GM18858 (cell line): ENCODE results near the gene CHN2.

Source experiments
- ATAC-seq: cut with Tn5 transposase; IDR thresholded peaks from one replicate; pipeline ENCODE4 v1.9.1; 2021; ENCODE audit not compliant: unreplicated experiment

The CHN2 gene

GRCh38 chr7:29282819-29283414 lies 88.3 kb downstream of the CHN2 start:
- ATAC-seq, result no peak

GRCh38 chr7:29284696-29285443 lies 90.3 kb downstream of the CHN2 start:
- no peak for ATAC-seq

- peak; percentile 78 for ATAC-seq
Measured at GRCh38 chr7:29285444-29285793, 90.8 kb downstream of the CHN2 start.

- ATAC-seq, result no peak
Measured at GRCh38 chr7:29285861-29286260, 91.3 kb downstream of the CHN2 start.

GRCh38 chr7:29287366-29287765 lies 92.8 kb downstream of the CHN2 start:
- ATAC-seq, result no peak

- ATAC-seq, result no peak
Measured at GRCh38 chr7:29288181-29289091, 93.9 kb downstream of the CHN2 start.

GRCh38 chr7:29289156-29290021 lies 94.8 kb downstream of the CHN2 start:
- peak; percentile 59 for ATAC-seq

GRCh38 chr7:29290829-29291228 lies 96.3 kb downstream of the CHN2 start:
- ATAC-seq, result no peak

- ATAC-seq, result no peak
Measured at GRCh38 chr7:29291723-29292618, 97.4 kb downstream of the CHN2 start.

- ATAC-seq, result no peak
Measured at GRCh38 chr7:29292886-29293658, 98.5 kb downstream of the CHN2 start.

GRCh38 chr7:29296421-29296820 lies 101.8 kb downstream of the CHN2 start:
- no peak for ATAC-seq

GRCh38 chr7:29297194-29297890 lies 102.8 kb downstream of the CHN2 start:
- no peak for ATAC-seq

GRCh38 chr7:29299086-29299485 lies 104.5 kb downstream of the CHN2 start:
- ATAC-seq, result no peak

- no peak for ATAC-seq
Measured at GRCh38 chr7:29300026-29300480, 105.5 kb downstream of the CHN2 start.

- no peak for ATAC-seq
Measured at GRCh38 chr7:29300649-29301048, 106.1 kb downstream of the CHN2 start.

GRCh38 chr7:29302666-29303395 lies 108.3 kb downstream of the CHN2 start:
- no peak for ATAC-seq

GRCh38 chr7:29304756-29305155 lies 110.2 kb downstream of the CHN2 start:
- no peak for ATAC-seq
